ENCODE results near the gene SORBS2. TPM values are rescaled to one million over a fixed set of nuclear protein-coding genes. Genes with fewer than 3 reads are reported as not detected.

The SORBS2 gene
- total RNA-seq, 1 donor from 2014 or later, result 94.2 TPM

DNA sequence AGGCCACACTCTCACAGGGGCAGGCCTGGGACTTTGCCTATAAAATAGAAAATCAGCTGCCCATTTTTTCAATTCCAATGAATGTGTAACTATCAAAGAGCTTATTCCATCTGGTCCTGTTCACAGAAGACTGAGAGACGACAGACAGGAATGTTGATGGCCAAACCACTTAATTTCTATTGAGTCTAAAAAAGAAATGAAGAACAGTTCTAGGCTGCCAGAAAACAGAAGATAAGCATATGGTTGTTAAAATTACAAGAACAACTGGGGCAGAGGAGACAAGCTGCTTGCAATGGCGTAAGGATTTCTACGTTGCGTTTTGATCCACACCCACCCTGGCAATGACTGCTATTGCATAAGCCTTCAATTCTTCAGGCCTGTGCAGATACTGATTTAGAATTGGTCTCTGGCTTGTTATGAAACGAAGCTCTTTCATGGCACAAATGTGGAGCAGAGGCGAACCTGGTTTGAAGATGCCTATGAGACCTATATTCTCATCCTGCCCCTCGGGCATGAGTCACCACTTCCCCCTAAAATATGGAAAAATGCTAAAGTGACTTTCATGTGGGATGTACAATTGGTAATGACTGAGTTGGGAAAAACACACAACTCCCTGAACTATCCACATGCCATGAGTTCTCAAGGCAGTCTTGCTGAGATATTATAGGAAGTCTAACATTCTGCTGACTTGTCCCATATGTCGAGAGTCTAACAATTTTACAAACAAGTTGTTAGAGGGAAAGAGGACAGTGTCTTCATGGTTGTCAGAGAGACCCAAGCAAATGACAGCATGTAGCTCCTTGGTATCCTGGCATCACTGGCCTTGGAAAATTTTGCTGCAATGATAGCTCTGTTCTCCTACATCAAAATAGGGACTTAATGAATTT is 37.9 kb upstream of the SORBS2 start:
- TF ChIP-seq, protein P1, sequence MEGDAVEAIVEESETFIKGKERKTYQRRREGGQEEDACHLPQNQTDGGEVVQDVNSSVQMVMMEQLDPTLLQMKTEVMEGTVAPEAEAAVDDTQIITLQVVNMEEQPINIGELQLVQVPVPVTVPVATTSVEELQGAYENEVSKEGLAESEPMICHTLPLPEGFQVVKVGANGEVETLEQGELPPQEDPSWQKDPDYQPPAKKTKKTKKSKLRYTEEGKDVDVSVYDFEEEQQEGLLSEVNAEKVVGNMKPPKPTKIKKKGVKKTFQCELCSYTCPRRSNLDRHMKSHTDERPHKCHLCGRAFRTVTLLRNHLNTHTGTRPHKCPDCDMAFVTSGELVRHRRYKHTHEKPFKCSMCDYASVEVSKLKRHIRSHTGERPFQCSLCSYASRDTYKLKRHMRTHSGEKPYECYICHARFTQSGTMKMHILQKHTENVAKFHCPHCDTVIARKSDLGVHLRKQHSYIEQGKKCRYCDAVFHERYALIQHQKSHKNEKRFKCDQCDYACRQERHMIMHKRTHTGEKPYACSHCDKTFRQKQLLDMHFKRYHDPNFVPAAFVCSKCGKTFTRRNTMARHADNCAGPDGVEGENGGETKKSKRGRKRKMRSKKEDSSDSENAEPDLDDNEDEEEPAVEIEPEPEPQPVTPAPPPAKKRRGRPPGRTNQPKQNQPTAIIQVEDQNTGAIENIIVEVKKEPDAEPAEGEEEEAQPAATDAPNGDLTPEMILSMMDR (IDR thresholded peaks at IDR 0.05; ENCODE audit: unreplicated experiment), result no peak
- Mint-ChIP-seq H3K4me1 (ENCODE audit: low read depth) (peaks cover 8% of the 10 kb centered on the region), H3K27me3 (peaks cover 3% of the 10 kb centered on the region), H3K36me3 (ENCODE audit: insufficient read depth) (no peaks in the 10 kb centered on the region), H3K4me3 (ENCODE audit: low read depth) (no peak overlapping the region), H3K27ac (no peak overlapping the region), H3K9me3 (ENCODE audit: low read depth) (peaks cover 8% of the 10 kb centered on the region)
- DNase-seq (ENCODE audit: low spot score, unreplicated experiment), result no peak

DNA sequence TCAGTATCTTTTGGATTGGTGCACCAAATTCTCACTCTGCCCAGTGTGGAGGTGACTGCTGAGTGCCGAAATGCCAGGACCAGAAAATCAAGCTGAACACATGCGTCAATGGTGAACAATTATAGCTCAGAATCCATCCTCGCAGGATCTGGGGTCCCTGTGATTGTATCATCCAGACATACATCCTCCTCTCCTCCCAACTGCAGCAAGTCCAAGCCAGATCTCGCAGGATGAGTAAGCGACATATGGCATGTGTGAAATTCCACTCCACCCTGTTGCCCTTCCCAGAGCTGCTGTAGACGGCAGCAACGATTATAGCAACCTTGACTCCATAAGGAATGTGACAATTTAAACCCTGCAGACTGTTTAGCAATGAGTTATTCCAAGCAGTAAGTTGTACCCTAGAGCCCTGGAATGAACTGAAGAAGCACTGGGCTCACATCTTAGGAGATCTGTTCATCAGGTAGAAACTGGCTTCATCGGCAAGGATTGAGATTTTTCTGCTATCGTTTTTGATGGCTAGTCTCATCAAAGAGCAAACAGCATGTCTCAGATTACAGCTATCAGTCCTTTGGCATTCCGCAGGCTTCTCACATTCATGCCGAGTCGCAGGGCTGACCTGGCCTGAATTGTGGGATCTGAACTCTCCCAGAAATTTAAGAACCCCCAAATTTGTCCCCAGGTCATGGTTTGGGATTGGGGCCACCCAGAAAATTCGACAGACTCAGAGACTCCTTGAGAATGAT is 35.5 kb upstream of the SORBS2 start:
- DNase-seq (ENCODE audit: low spot score, unreplicated experiment), result no peak
- Mint-ChIP-seq H3K4me1 (ENCODE audit: low read depth) (peaks cover 8% of the 10 kb centered on the region), H3K27ac (no peak overlapping the region), H3K27me3 (no peaks in the 10 kb centered on the region), H3K36me3 (ENCODE audit: insufficient read depth) (peaks cover 2% of the 10 kb centered on the region), H3K4me3 (ENCODE audit: low read depth) (no peak overlapping the region), H3K9me3 (ENCODE audit: low read depth) (peaks cover 12% of the 10 kb centered on the region)
- TF ChIP-seq, protein P1 (IDR thresholded peaks at IDR 0.05; ENCODE audit: unreplicated experiment), result no peak

DNA sequence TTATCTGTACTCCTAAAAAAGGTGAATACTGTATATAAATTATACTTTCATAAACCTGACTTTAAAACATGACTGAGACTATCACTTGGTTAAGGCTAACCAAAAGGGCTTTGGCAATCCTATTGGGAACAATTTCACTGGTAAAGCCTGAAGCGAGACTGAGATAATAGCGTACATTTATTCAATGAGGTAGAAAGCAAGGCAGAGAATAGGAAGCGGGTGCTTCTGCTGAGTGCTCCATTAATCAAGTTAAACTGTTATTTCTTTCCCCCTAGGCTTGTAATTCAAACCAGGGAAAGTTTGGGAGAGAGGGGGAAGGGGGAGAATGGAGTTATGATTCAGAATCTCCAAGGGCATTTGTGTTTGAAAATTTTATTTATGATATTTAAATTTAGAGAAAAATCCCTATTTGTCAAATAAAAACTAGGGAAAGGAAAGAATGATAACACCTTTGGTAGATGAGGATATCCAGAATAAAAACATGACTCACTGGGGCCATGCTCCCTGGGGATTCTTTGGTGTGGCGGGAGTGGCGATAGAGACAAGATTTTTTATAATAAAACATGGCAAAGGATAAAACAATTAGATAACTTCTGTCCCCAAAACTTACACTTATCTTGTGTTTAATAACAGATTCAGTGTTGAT is 34.6 kb upstream of the SORBS2 start:
- H3K36me3 Mint-ChIP-seq (ENCODE audit: insufficient read depth), result peaks cover 2% of the 10 kb centered on the region
- H3K4me3 Mint-ChIP-seq (ENCODE audit: low read depth), result no peak overlapping the region
- TF ChIP-seq, protein P1 (IDR thresholded peaks at IDR 0.05; ENCODE audit: unreplicated experiment), result no peak
- peaks cover 15% of the 10 kb centered on the region for H3K9me3 Mint-ChIP-seq (ENCODE audit: low read depth)
- H3K27me3 Mint-ChIP-seq, result no peaks in the 10 kb centered on the region
- peaks cover 8% of the 10 kb centered on the region for H3K4me1 Mint-ChIP-seq (ENCODE audit: low read depth)
- H3K27ac Mint-ChIP-seq, result no peak overlapping the region
- DNase-seq (ENCODE audit: low spot score, unreplicated experiment), result no peak

DNA sequence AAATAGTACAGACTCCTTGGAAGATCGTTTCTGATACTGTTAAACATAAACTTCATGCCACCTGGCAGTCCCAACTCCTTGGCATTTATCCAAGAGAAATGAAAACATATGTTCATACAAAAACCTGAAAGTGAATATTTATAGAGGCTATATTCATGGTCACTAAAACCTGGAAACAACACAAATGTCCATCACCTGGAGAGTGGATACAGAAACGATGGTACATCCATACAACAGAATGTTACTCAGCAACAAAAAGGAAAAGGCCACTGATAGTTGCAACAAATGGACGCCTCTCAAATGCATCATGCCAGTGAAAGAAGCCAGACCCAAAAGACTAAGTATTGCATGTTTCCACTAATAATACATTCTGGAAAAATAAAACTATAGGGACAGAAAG is 34.0 kb upstream of the SORBS2 start:
- Mint-ChIP-seq H3K36me3 (ENCODE audit: insufficient read depth) (peaks cover 2% of the 10 kb centered on the region), H3K4me3 (ENCODE audit: low read depth) (no peak overlapping the region), H3K27ac (no peak overlapping the region), H3K27me3 (no peaks in the 10 kb centered on the region), H3K4me1 (ENCODE audit: low read depth) (peaks cover 8% of the 10 kb centered on the region), H3K9me3 (ENCODE audit: low read depth) (peaks cover 15% of the 10 kb centered on the region)
- DNase-seq (ENCODE audit: low spot score, unreplicated experiment), result no peak
- TF ChIP-seq, protein P1 (IDR thresholded peaks at IDR 0.05; ENCODE audit: unreplicated experiment), result no peak

DNA sequence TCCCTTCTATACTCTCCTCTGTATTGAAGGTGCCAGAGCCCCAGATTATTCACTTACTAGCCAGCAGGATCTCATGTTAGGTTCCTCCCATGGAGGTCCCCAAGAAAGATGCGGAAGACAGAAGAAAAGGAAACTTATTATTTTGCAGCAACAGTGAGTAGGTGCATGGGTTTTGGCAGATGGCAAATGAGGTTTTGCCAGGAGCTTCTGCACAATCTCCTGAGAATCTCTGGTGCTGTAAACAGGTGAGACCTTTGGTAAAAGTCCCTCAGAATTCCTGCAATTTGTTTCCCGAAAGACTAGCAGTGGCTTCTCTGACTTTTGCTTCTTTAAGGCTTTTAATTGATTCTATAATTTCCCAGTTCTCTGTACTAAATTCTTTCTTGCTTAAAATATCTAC is 29.5 kb upstream of the SORBS2 start:
- DNase-seq (ENCODE audit: low spot score, unreplicated experiment), result no peak
- Mint-ChIP-seq H3K4me1 (ENCODE audit: low read depth) (peaks cover 13% of the 10 kb centered on the region), H3K27ac (no peak overlapping the region), H3K9me3 (ENCODE audit: low read depth) (peaks cover 15% of the 10 kb centered on the region), H3K4me3 (ENCODE audit: low read depth) (no peak overlapping the region), H3K27me3 (no peaks in the 10 kb centered on the region), H3K36me3 (ENCODE audit: insufficient read depth) (peaks cover 2% of the 10 kb centered on the region)
- TF ChIP-seq, protein P1 (IDR thresholded peaks at IDR 0.05; ENCODE audit: unreplicated experiment), result no peak

Measured in progenitor cell of endocrine pancreas (in vitro differentiated cells).